GM18520 (cell line): ENCODE data around the gene UFD1.

Experiments used
- ATAC-seq: cut with Tn5 transposase; IDR thresholded peaks from one replicate; pipeline ENCODE4 v1.9.1; 2021; ENCODE audit not compliant: unreplicated experiment

Gene UFD1

GRCh38 chr22:19478901-19479354, at the start of gene UFD1:
Gene UFD1, minus strand, starts transcription at chr22:19479193. Its CDS starts 108 bp downstream, at chr22:19479085.
- ATAC-seq = peak; percentile 23

GRCh38 chr22:19527861-19528417, 48.9 kb upstream of the UFD1 start:
- ATAC-seq = no peak

- ATAC-seq = no peak
These were observed 48.3 kb upstream of the UFD1 start for GRCh38 chr22:19527321-19527721.

- no peak for ATAC-seq
These were observed 47.7 kb upstream of the UFD1 start for GRCh38 chr22:19526702-19527111.

- ATAC-seq = no peak
These were observed 47.2 kb upstream of the UFD1 start for GRCh38 chr22:19526076-19526701.

- no peak for ATAC-seq
These were observed 46.7 kb upstream of the UFD1 start for GRCh38 chr22:19525666-19526065.

- no peak for ATAC-seq
These were observed 46.2 kb upstream of the UFD1 start for GRCh38 chr22:19525116-19525660.

GRCh38 chr22:19524170-19525115, 45.5 kb upstream of the UFD1 start, which contains the start of gene CLDN5:
Gene CLDN5, minus strand, starts transcription at chr22:19524410. Its CDS starts 155 bp downstream, at chr22:19524255.
- ATAC-seq = no peak

- ATAC-seq = no peak
These were observed 44.5 kb upstream of the UFD1 start for GRCh38 chr22:19523240-19524169.

GRCh38 chr22:19522881-19523239, 43.9 kb upstream of the UFD1 start:
- ATAC-seq = no peak

GRCh38 chr22:19522190-19522880, 43.3 kb upstream of the UFD1 start:
- ATAC-seq = no peak

GRCh38 chr22:19520566-19521305, 41.7 kb upstream of the UFD1 start:
- no peak for ATAC-seq

GRCh38 chr22:19520007-19520406, 41.0 kb upstream of the UFD1 start:
- ATAC-seq = no peak

GRCh38 chr22:19519041-19519926, 40.3 kb upstream of the UFD1 start:
- ATAC-seq = no peak

- ATAC-seq = no peak
These were observed 39.6 kb upstream of the UFD1 start for GRCh38 chr22:19518635-19519034.

- ATAC-seq = no peak
These were observed 39.1 kb upstream of the UFD1 start for GRCh38 chr22:19517919-19518611.

GRCh38 chr22:19517171-19517500, 38.1 kb upstream of the UFD1 start:
- ATAC-seq = no peak
